PC-3 (cell line): ENCODE results near the gene ZNHIT6.

Source experiments
- EZH2 ChIP-seq: fragments of 300-600 bp; sonication (generic); IDR thresholded peaks from one replicate; pipeline ENCODE4 v1.6.1; 2017; ENCODE audit warnings: antibody characterized with exemption, mild to moderate bottlenecking, low read length; ENCODE audit not compliant: unreplicated experiment
- TF ChIP-seq, protein P1 (sequence below): fragments of 300-600 bp; sonication (generic); conservative IDR thresholded peaks from 2 replicates; pipeline ENCODE4 v1.5.1; 2017; ENCODE audit warnings: antibody characterized with exemption, low read depth, mild to moderate bottlenecking, low read length

DNA sequence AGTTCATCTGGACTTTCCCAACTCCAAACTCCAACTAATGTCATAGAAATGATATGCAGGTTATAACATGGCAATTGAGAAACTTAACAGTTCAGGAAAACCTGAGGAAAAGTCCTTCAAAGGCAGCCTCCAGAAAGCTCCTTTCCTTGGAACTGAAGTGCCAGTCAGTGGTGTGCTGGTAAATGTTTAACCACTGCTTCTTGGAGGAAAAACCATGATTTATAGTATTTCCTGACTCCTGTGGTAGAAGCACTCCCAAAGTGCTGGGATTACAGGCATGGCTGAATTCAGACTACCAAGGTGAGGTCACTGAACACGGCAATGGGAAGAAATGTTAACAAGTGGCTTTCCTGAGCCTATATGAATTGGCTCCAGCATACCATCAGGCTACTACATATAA lies 26.7 kb upstream of the ZNHIT6 start:
- TF ChIP-seq, protein P1, sequence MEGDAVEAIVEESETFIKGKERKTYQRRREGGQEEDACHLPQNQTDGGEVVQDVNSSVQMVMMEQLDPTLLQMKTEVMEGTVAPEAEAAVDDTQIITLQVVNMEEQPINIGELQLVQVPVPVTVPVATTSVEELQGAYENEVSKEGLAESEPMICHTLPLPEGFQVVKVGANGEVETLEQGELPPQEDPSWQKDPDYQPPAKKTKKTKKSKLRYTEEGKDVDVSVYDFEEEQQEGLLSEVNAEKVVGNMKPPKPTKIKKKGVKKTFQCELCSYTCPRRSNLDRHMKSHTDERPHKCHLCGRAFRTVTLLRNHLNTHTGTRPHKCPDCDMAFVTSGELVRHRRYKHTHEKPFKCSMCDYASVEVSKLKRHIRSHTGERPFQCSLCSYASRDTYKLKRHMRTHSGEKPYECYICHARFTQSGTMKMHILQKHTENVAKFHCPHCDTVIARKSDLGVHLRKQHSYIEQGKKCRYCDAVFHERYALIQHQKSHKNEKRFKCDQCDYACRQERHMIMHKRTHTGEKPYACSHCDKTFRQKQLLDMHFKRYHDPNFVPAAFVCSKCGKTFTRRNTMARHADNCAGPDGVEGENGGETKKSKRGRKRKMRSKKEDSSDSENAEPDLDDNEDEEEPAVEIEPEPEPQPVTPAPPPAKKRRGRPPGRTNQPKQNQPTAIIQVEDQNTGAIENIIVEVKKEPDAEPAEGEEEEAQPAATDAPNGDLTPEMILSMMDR, result no peak
- TF ChIP-seq EZH2, result no peak
